ENCODE measurements around the gene TMEM107. TPM values are rescaled to one million over a fixed set of nuclear protein-coding genes. Genes with fewer than 3 reads are reported as not detected.
A peak's percentile ranks its signal among the peaks of the same experiment; 100 is the strongest.

The TMEM107 gene
- total and polyA plus RNA-seq, 10 of the 15 experiments (the other 5 are each of a cell fraction or from before 2014, with no cell fraction given), result 7.9 to 38.7 (median 22.9) TPM

GRCh38 chr17:8192070-8192815 is 16.1 kb upstream of the TMEM107 start (continued):
- TF ChIP-seq USF1 (IDR thresholded peaks at IDR 0.05; ENCODE audit: borderline replicate concordance, extremely low read length, insufficient read depth, low read depth, low read length) (peak; percentile 97), MXI1 (IDR thresholded peaks at IDR 0.05; ENCODE audit: low read depth, low read length) (no peak; the same call in 1 of the 2 replicates), WRNIP1 (IDR thresholded peaks at IDR 0.05; ENCODE audit: borderline replicate concordance, low read depth, low read length) (no peak), BHLHE40 (IDR thresholded peaks at IDR 0.05; ENCODE audit: borderline replicate concordance in 1 of 2, low read depth in 2 of 2, low read length in 1 of 2) (peak in 1 of 2 experiments; percentile 95; a peak in 2 of 4 replicates), ASH2L (IDR thresholded peaks at IDR 0.05; ENCODE audit: borderline replicate concordance, low read depth) (no peak), NBN (IDR thresholded peaks at IDR 0.05) (peak; percentile 84), IKZF2 (IDR thresholded peaks at IDR 0.05) (peak; percentile 12 to 21; a peak in 1 of 4 replicates), RFX5 (IDR thresholded peaks at IDR 0.05; ENCODE audit: low read depth, low read length) (no peak), SPI1 (IDR thresholded peaks at IDR 0.05; ENCODE audit: borderline replicate concordance, insufficient read depth, low read depth, low read length) (no peak), ZNF687 (IDR thresholded peaks at IDR 0.05) (peak; percentile 74), EGR1 (IDR thresholded peaks at IDR 0.05; ENCODE audit: borderline replicate concordance in 1 of 2, low read depth in 2 of 2, low read length in 2 of 2) (peak in 1 of 2 experiments; percentile 79; a peak in 1 of 3 replicates), IRF4 (IDR thresholded peaks at IDR 0.05; ENCODE audit: low read depth, low read length) (no peak), SP1 (IDR thresholded peaks at IDR 0.05; ENCODE audit: low read depth, low read length) (peak; percentile 67), EZH2 (IDR thresholded peaks at IDR 0.05; ENCODE audit: borderline replicate concordance, control insufficient read depth, low read depth, low read length) (no peak), CUX1 (IDR thresholded peaks at IDR 0.05; ENCODE audit: insufficient replicate concordance, low read depth, low read length) (no peak), ATF7 (IDR thresholded peaks at IDR 0.05; ENCODE audit: low read depth) (no peak), PKNOX1 (IDR thresholded peaks at IDR 0.05) (peak; percentile 55; the same call in 1 of the 2 replicates)
